NT2/D1 (cell line): ENCODE data around the gene B4GALT7.

Experiments used
- SUZ12 ChIP-seq: IDR thresholded peaks from 2 replicates; pipeline ENCODE4 v1.6.1; 2011; ENCODE audit not compliant: insufficient read length, insufficient read depth; ENCODE audit errors: extremely low read depth
- YY1 ChIP-seq: IDR thresholded peaks from 2 replicates; pipeline ENCODE4 v1.6.1; 2011; ENCODE audit not compliant: insufficient read length, insufficient read depth
- ZNF274 ChIP-seq: IDR thresholded peaks from 2 replicates; pipeline ENCODE4 v1.6.1; 2011; ENCODE audit warnings: mild to moderate bottlenecking, low read depth, low read length

- TF ChIP-seq ZNF274: no peak
- no peak for TF ChIP-seq YY1
- TF ChIP-seq SUZ12: no peak
Measured at GRCh38 chr5:177595026-177595585, 4.8 kb upstream of the B4GALT7 start.
